Neuronal stem cell (in vitro differentiated cells): ENCODE results near the gene GIPC3.

ENCODE experiments used
- DNase-seq: peaks from one replicate; pipeline ENCODE4 v3.0.0-alpha.2; 2013; ENCODE audit warnings: low spot score
- H2AFZ ChIP-seq: one replicate; pipeline ENCODE4 v1.6.1; 2013; ENCODE audit warnings: mild to moderate bottlenecking, low read length, inconsistent platforms
- H2AK5ac ChIP-seq: 2 replicates; pipeline ENCODE4 v1.6.1; 2013; ENCODE audit warnings: low read depth, mild to moderate bottlenecking, inconsistent platforms, low read length, moderate library complexity, mixed read lengths
- H2BK120ac ChIP-seq: 2 replicates; pipeline ENCODE4 v1.6.1; 2013; ENCODE audit warnings: low read depth, mild to moderate bottlenecking, inconsistent platforms, low read length, moderate library complexity, mixed read lengths
- H2BK12ac ChIP-seq: one replicate; pipeline ENCODE4 v1.6.1; 2013; ENCODE audit warnings: low read length, inconsistent platforms
- H2BK15ac ChIP-seq: 2 replicates; pipeline ENCODE4 v1.6.1; 2013; ENCODE audit warnings: mild to moderate bottlenecking, low read length, inconsistent platforms, mixed read lengths
- H2BK5ac ChIP-seq: one replicate; pipeline ENCODE4 v1.6.1; 2013; ENCODE audit warnings: inconsistent platforms, mild to moderate bottlenecking, low read length, moderate library complexity
- H3K14ac ChIP-seq: one replicate; pipeline ENCODE4 v1.6.1; 2013; ENCODE audit warnings: low read length, inconsistent platforms
- H3K18ac ChIP-seq: 2 replicates; pipeline ENCODE4 v1.6.1; 2013; ENCODE audit warnings: low read length, inconsistent platforms
- H3K23ac ChIP-seq: 2 replicates; pipeline ENCODE4 v1.6.1; 2013; ENCODE audit warnings: low read depth, mild to moderate bottlenecking, mixed read lengths, low read length, inconsistent platforms; ENCODE audit not compliant: poor library complexity
- H3K27ac ChIP-seq: replicated peaks from 3 replicates; pipeline ENCODE4 v1.5.1; 2013; ENCODE audit warnings: low read length, inconsistent platforms
- H3K27me3 ChIP-seq, 3 experiments: 2 replicates each; pipeline ENCODE4 v1.6.1; 2013; ENCODE audit warnings: low read length in 3 of 3, mild to moderate bottlenecking in 2 of 3, inconsistent platforms in 1 of 3, low read depth in 1 of 3, mixed read lengths in 1 of 3, moderate library complexity in 1 of 3; ENCODE audit not compliant: control insufficient read depth in 3 of 3, insufficient read depth in 3 of 3
- H3K36me3 ChIP-seq, 2 donors: replicated peaks in 1 of 2; 2 replicates each; pipeline ENCODE4 v1.6.1; 2013; ENCODE audit warnings: low read length in 2 of 2; ENCODE audit not compliant: control insufficient read depth in 2 of 2, insufficient read depth in 2 of 2
- H3K4ac ChIP-seq: 2 replicates; pipeline ENCODE4 v1.6.1; 2013; ENCODE audit warnings: inconsistent platforms, mild to moderate bottlenecking, low read length, moderate library complexity
- H3K4me1 ChIP-seq, 2 donors: 1 replicate in 1 of 2; 2 replicates in 1 of 2; pipeline ENCODE4 v1.6.1; 2013; ENCODE audit warnings: low read length in 2 of 2, low read depth in 1 of 2; ENCODE audit not compliant: control insufficient read depth in 2 of 2, insufficient read depth in 1 of 2
- H3K4me2 ChIP-seq: one replicate; pipeline ENCODE4 v1.6.1; 2013; ENCODE audit warnings: mild to moderate bottlenecking, low read length, inconsistent platforms; ENCODE audit not compliant: insufficient read depth, poor library complexity, severe bottlenecking
- H3K4me3 ChIP-seq, 2 donors: 2 replicates each; pipeline ENCODE4 v1.5.1; 2013; ENCODE audit warnings: low read length in 2 of 2, mild to moderate bottlenecking in 2 of 2, inconsistent platforms in 1 of 2, moderate library complexity in 1 of 2
- H3K79me1 ChIP-seq: one replicate; pipeline ENCODE4 v1.6.1; 2013; ENCODE audit warnings: low read depth, mild to moderate bottlenecking, inconsistent platforms, low read length, moderate library complexity
- H3K9ac ChIP-seq: one replicate; pipeline ENCODE4 v1.6.1; 2013; ENCODE audit warnings: mild to moderate bottlenecking, low read depth, low read length, inconsistent platforms; ENCODE audit not compliant: poor library complexity
- H3K9me3 ChIP-seq, 2 donors: replicated peaks in 1 of 2; 2 replicates each; pipeline versions ENCODE3 to v1.6.1; 2013; ENCODE audit warnings: low read length in 2 of 2, mild to moderate bottlenecking in 2 of 2, inconsistent platforms in 1 of 2, low read depth in 1 of 2, mixed read lengths in 1 of 2, moderate library complexity in 1 of 2; ENCODE audit not compliant: control insufficient read depth in 2 of 2, insufficient read depth in 1 of 2
- H4K8ac ChIP-seq: one replicate; pipeline ENCODE4 v1.6.1; 2013; ENCODE audit warnings: low read depth, mild to moderate bottlenecking, inconsistent platforms, low read length, moderate library complexity
- H4K91ac ChIP-seq: one replicate; pipeline ENCODE4 v1.6.1; 2013; ENCODE audit warnings: low read length, low read depth, mild to moderate bottlenecking, inconsistent platforms; ENCODE audit not compliant: poor library complexity
- WGBS, 2 donors: extraction: QIAGEN DNeasy Blood & Tissue Kit; methylation state at CpG; one replicate each; pipeline ENCODE4 v1.1.7; 2013; ENCODE audit warnings: missing lambda C conversion rate in 2 of 2, mixed read lengths in 1 of 2; ENCODE audit not compliant: insufficient read length in 2 of 2, insufficient replicate concordance in 1 of 2; ENCODE audit errors: extremely low coverage in 2 of 2; 5-methylcytosine and 5-hydroxymethylcytosine counted together

The GIPC3 gene

DNA sequence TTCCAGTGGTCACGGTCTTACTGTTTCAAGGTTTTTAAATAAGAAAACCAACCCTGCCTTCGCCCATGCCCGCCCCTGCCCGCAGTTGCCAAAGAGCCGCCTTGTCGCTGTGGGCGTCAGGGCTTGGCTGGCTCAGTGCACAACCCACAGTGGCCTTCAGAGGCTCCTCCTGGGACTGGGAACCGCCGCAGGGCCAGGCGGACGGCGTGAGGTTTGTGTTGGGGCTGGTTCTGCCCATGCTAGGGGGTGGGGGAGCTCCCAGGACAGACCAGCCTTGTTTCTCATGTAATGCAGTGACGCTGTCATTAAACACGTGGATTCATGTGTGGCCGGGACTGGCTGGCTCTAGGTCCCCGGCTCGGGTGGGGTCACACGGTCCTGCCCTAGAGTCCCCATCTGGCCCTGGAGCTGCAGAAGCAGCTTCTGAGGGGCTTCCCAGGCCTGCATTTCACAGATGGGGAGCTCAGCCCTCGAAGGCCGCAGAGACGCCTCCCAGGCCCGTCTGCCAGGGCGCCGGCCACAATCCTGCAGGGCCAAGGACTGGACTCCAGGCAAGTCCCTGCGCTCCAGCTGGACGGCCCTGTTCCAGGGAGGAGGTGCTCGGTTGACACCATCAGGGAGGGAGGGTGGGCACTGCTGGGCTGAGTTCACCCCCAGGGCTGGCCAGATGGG is 48.7 kb upstream of the GIPC3 start:
- Histone ChIP-seq H3K27ac (no peak overlapping the region), H4K91ac (no peak overlapping the region), H2BK12ac (no peak overlapping the region), H3K27me3 (no peaks in the 10 kb centered on the region), H3K36me3 (peaks cover 40 to 75% of the 10 kb centered on the region in 2 donors), H3K4me3 (no peak overlapping the region), H3K4me1 (peaks cover 6 to 8% of the 10 kb centered on the region in 2 donors), H2AK5ac (peak overlapping the region; percentile 61), H3K4me2 (no peak overlapping the region), H2AFZ (no peak overlapping the region), H3K18ac (peak overlapping the region; percentile 48), H4K8ac (no peak overlapping the region), H3K9ac (no peak overlapping the region), H2BK15ac (no peak overlapping the region), H3K9me3 (no peaks in the 10 kb centered on the region), H3K14ac (peak overlapping the region; percentile 21), H3K4ac (no peak overlapping the region), H2BK120ac (peak overlapping the region; percentile 18), H3K79me1 (peaks cover 4% of the 10 kb centered on the region), H2BK5ac (peak overlapping the region; percentile 48), H3K23ac (peak overlapping the region; percentile 89)
- DNase-seq: no peak
- WGBS, 2 donors: no CpG with 5 or more reads among the region's 27 CpGs

DNA sequence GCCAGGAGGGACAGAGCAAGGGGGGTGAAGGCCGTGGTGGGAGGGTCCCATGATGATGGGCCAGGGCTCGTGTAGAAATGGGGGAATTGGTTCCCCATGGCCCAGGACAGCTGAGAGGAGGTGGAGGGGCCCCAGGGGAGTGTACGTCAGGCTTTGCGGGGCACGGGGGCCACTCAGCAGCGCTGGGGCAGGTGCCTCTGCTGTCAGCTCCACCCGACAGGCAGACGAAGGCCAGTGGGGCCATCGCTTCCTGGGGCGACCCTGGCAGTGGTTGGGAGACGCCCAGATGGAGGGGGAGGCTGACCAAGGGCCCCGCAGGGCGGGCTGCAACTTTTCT is 48.2 kb upstream of the GIPC3 start:
- H2AK5ac ChIP-seq: peak overlapping the region; percentile 61
- H3K27me3 ChIP-seq: no peaks in the 10 kb centered on the region
- peak overlapping the region; percentile 18 for H2BK120ac ChIP-seq
- H3K4me1 ChIP-seq: peaks cover 6 to 8% of the 10 kb centered on the region in 2 donors
- peak overlapping the region; percentile 50 for H3K9ac ChIP-seq
- H3K9me3 ChIP-seq: no peaks in the 10 kb centered on the region
- peaks cover 4% of the 10 kb centered on the region for H3K79me1 ChIP-seq
- no CpG with 5 or more reads among the region's 13 CpGs for WGBS, 2 donors
- no peak overlapping the region for H3K14ac ChIP-seq
- no peak overlapping the region for H4K8ac ChIP-seq
- peak overlapping the region; percentile 48 for H2BK5ac ChIP-seq
- no peak overlapping the region for H3K23ac ChIP-seq
- no peak overlapping the region for H2AFZ ChIP-seq
- no peak overlapping the region for H2BK15ac ChIP-seq
- H3K27ac ChIP-seq: no peak overlapping the region
- no peak overlapping the region for H2BK12ac ChIP-seq
- H3K18ac ChIP-seq: no peak overlapping the region
- H3K4ac ChIP-seq: no peak overlapping the region
- DNase-seq: no peak
- no peak overlapping the region for H4K91ac ChIP-seq
- H3K36me3 ChIP-seq: peaks cover 38 to 70% of the 10 kb centered on the region in 2 donors
- no peak overlapping the region for H3K4me3 ChIP-seq
- no peak overlapping the region for H3K4me2 ChIP-seq

DNA sequence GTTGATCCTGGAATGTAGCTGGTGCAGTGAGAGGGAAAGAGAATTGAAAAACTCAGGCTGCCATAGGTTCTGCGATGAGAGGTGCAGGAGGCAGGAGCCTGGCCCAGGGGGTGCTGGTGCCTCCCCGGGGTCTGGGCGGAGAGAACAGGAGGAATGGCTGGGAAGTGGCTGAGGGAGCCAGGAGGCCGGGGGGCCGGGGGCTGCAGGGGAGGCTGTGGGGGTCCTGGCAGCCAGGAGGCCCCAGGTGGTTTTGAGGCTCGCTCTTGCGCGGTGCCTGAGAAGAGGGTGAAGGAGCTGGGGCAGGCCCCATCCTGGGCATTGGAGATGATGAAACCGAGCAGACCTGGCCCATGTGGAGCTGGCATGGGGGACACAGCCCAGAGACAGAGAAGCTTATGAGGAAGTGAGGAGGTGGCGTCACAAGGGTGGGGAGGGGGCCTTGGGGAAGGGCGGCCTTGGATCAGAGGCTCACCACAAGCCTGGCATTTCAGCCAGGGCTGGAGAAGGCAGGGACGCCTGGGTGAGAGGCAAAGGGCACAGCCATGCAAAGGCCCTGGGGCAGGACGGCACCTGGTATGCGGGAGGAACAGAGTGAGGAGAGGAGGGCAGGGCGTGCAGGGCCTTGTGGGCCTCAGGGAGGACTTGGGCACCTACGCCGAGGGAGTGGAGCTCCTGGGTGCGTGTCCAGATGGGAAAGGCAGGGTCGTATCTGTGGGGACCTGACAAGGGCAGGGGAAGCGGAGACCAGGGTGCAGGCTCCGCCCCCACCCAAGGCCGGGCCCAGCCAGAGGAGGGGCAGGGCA is 47.6 kb upstream of the GIPC3 start:
- Histone ChIP-seq H3K4me2 (no peak overlapping the region), H2AK5ac (no peak overlapping the region), H3K27me3 (no peaks in the 10 kb centered on the region), H3K4ac (no peak overlapping the region), H3K14ac (no peak overlapping the region), H2BK12ac (no peak overlapping the region), H3K9me3 (no peaks in the 10 kb centered on the region), H3K4me3 (no peak overlapping the region), H3K18ac (peak overlapping the region; percentile 52), H2BK120ac (no peak overlapping the region), H3K23ac (peak overlapping the region; percentile 73), H2AFZ (no peak overlapping the region), H2BK15ac (no peak overlapping the region), H3K9ac (no peak overlapping the region), H3K4me1 (peaks cover 6 to 8% of the 10 kb centered on the region in 2 donors), H2BK5ac (peak overlapping the region; percentile 66), H3K27ac (no peak overlapping the region), H3K79me1 (peaks cover 4% of the 10 kb centered on the region), H4K91ac (no peak overlapping the region), H4K8ac (peak overlapping the region; percentile 43), H3K36me3 (peaks cover 33 to 64% of the 10 kb centered on the region in 2 donors)
- DNase-seq: no peak
- WGBS, 2 donors: no CpG with 5 or more reads among the region's 22 CpGs

DNA sequence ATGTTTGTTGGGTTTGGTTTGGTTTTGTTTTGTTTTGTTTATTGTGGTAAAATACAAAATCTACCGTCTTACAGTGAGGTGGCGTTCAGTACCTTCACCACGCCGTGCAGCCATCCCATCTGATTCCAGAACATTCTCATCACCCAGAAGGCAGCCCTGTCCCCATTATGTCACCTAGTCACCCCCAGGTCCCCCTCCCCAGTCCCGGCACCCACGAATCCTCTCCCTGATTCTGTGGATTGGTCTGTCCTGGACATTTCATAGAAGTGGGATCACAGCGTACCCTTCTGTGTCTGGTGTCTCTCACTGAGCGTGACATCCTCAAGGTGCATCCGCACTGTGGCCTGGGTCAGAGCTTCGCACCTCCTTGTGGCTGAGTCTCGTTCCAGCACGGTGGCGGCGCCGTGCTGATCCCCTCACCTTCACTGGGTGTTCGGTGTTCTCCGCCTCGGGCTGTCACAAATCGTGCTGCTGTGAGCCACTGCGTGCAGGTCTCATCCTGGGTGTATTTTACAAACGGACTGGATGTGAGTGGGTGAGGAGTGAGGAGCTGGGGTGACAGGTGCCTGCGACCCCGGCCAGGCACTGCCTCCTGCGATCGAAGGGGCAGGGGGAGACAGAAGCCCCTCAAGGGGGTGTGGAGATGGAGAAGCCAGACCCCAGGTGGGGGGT is 46.9 kb upstream of the GIPC3 start:
- H3K18ac ChIP-seq: no peak overlapping the region
- H3K14ac ChIP-seq: no peak overlapping the region
- H2BK5ac ChIP-seq: peak overlapping the region; percentile 11
- no peak overlapping the region for H4K91ac ChIP-seq
- no peak overlapping the region for H3K4me3 ChIP-seq
- DNase-seq: no peak
- H3K23ac ChIP-seq: peak overlapping the region; percentile 68
- H3K9ac ChIP-seq: peak overlapping the region; percentile 30
- WGBS, 2 donors: no CpG with 5 or more reads among the region's 25 CpGs
- H2BK15ac ChIP-seq: no peak overlapping the region
- peaks cover 4% of the 10 kb centered on the region for H3K79me1 ChIP-seq
- H3K4me2 ChIP-seq: no peak overlapping the region
- H3K4ac ChIP-seq: no peak overlapping the region
- H2BK12ac ChIP-seq: no peak overlapping the region
- H3K27ac ChIP-seq: no peak overlapping the region
- no peak overlapping the region for H2AFZ ChIP-seq
- no peak overlapping the region for H4K8ac ChIP-seq
- no peaks in the 10 kb centered on the region for H3K9me3 ChIP-seq
- no peak overlapping the region for H2BK120ac ChIP-seq
- H2AK5ac ChIP-seq: peak overlapping the region; percentile 7
- H3K36me3 ChIP-seq: peaks cover 25 to 57% of the 10 kb centered on the region in 2 donors
- peaks cover 6 to 8% of the 10 kb centered on the region in 2 donors for H3K4me1 ChIP-seq
- no peaks in the 10 kb centered on the region for H3K27me3 ChIP-seq
